Activated CD8-positive, alpha-beta T cell treated with anti-CD3 and anti-CD28 coated beads, Interleukin-2, amount 10 ng/mL, durations not matched to agents 7 days and 5 days (primary cell): ENCODE measurements around the gene ATP10D. TPM values are rescaled to one million over a fixed set of nuclear protein-coding genes. Genes with fewer than 3 reads are reported as not detected.

Experiments
- ATAC-seq: fragments of 150-1000 bp; cut with Tn5 transposase; one replicate; pipeline ENCODE4 v1.10.0; 2021; ENCODE audit warnings: moderate library complexity
- CTCF ChIA-PET: fragments of 350-600 bp; sonication (Branson Sonifier 250); formaldehyde crosslinking; loops from one replicate; lab custom pipeline; 2021; ENCODE audit warnings: antibody characterized with exemption; lab: Charles Lee
- POLR2A ChIA-PET: fragments of 350-600 bp; sonication (Branson Sonifier 250); formaldehyde crosslinking; loops from one replicate; lab custom pipeline; 2021; ENCODE audit warnings: antibody characterized with exemption; lab: Charles Lee
- DNase-seq: peaks from one replicate; pipeline ENCODE4 v3.0.0-alpha.2; 2020
- H3K27ac Mint-ChIP-seq: one replicate; pipeline ENCODE4 v1.8.0; 2021; ENCODE audit warnings: mild to moderate bottlenecking, mixed read lengths
- H3K27me3 Mint-ChIP-seq: one replicate; pipeline ENCODE4 v1.8.0; 2021; ENCODE audit warnings: low read depth, mixed read lengths
- H3K36me3 Mint-ChIP-seq: one replicate; pipeline ENCODE4 v1.8.0; 2021; ENCODE audit warnings: low read depth, mixed read lengths
- H3K4me1 Mint-ChIP-seq: one replicate; pipeline ENCODE4 v1.8.0; 2021; ENCODE audit warnings: low read depth, mixed read lengths
- H3K4me3 Mint-ChIP-seq: one replicate; pipeline ENCODE4 v1.8.0; 2021; ENCODE audit warnings: mild to moderate bottlenecking, mixed read lengths
- H3K9me3 Mint-ChIP-seq: one replicate; pipeline ENCODE4 v1.8.0; 2022; ENCODE audit warnings: mixed read lengths; ENCODE audit not compliant: insufficient read depth
- total RNA-seq, 2 experiments: library from RNA; stranded (reverse); gene quantifications; one replicate each; pipeline ENCODE4 v1.2.3, GENCODE V29; 2021

The ATP10D gene
- total RNA-seq, 2 experiments from 2014 or later: 10.1 to 11.7 TPM

- no peaks in the 10 kb centered on the region for H3K36me3 Mint-ChIP-seq
- no peak overlapping the region for H3K27ac Mint-ChIP-seq
- ChIA-PET CTCF (no interaction called here), POLR2A (no interaction called here)
- H3K4me3 Mint-ChIP-seq: no peak overlapping the region
- H3K9me3 Mint-ChIP-seq: no peaks in the 10 kb centered on the region
- ATAC-seq (no peak), DNase-seq (no peak)
- peaks cover 9% of the 10 kb centered on the region for H3K27me3 Mint-ChIP-seq
- no peaks in the 10 kb centered on the region for H3K4me1 Mint-ChIP-seq
Observed at GRCh38 chr4:47641755-47642154, 156.7 kb downstream of the ATP10D start.

DNA sequence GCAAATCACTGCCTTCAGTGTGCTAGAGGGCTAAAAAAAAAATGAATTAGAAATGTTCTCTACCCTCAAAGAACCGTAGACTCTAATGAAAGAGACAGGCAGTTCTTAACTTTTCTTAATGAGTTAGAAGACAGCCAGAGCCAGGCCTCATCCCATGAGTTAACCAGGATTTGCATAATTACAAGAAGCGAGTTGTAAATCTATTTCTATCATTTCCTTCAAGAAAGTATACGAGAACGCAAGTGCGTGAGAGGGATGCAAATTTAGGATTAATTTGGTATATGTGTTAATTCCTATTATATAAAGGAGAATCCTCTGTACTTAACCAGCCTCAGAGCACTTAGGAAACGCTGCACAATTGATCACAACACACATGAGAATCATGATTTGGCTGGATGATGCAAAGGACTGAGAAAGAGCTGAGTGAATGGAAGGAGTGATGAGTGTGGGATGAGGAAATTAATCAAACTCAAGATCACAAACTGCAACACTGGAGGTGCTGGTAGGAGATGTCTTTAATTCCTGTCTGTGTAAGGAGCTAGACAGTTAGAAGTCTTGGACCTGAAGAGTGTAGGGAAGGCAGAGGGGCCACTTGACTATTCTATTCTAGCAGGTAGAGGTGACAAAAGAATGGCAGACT lies 157.2 kb downstream of the ATP10D start:
- no peaks in the 10 kb centered on the region for H3K4me1 Mint-ChIP-seq
- ChIA-PET POLR2A (no interaction called here), CTCF (no interaction called here)
- ATAC-seq (no peak), DNase-seq (no peak)
- peaks cover 9% of the 10 kb centered on the region for H3K27me3 Mint-ChIP-seq
- no peaks in the 10 kb centered on the region for H3K36me3 Mint-ChIP-seq
- H3K27ac Mint-ChIP-seq: no peak overlapping the region
- H3K9me3 Mint-ChIP-seq: no peaks in the 10 kb centered on the region
- H3K4me3 Mint-ChIP-seq: no peak overlapping the region

Other genes starting within 250 kb of the ATP10D start
- 10 to 100 TPM; 30.2 to 30.4 TPM for gene COMMD8, start 21.6 kb upstream of the ATP10D start, total RNA-seq